HG02970 (cell line): ENCODE measurements around the gene OLFML2B.

Source experiments
- ATAC-seq: cut with Tn5 transposase; IDR thresholded peaks from one replicate; pipeline ENCODE4 v1.9.1; 2021; ENCODE audit warnings: mild to moderate bottlenecking, moderate library complexity, moderate number of reproducible peaks; ENCODE audit not compliant: unreplicated experiment, low FRiP score

Gene OLFML2B

DNA sequence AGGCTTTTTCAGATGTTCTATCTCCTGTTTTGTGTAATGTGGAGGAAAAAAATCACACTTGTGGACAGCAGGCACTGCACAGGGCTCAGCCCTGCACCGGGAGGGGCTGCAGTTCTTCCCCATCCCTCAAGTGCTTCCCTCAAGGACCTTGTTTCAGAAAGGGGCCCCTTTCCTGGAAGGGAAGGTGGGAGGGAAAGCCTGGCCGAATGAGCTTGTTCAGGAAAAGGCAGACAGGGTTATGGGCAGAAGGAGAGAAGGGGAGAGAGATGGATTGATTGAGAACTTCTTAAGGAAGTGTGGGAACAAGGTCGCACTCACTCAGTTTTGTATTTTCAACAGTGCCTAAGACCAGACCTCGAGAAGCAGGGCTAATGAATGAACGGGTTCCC, 41.2 kb downstream of the OLFML2B start:
- no peak for ATAC-seq

DNA sequence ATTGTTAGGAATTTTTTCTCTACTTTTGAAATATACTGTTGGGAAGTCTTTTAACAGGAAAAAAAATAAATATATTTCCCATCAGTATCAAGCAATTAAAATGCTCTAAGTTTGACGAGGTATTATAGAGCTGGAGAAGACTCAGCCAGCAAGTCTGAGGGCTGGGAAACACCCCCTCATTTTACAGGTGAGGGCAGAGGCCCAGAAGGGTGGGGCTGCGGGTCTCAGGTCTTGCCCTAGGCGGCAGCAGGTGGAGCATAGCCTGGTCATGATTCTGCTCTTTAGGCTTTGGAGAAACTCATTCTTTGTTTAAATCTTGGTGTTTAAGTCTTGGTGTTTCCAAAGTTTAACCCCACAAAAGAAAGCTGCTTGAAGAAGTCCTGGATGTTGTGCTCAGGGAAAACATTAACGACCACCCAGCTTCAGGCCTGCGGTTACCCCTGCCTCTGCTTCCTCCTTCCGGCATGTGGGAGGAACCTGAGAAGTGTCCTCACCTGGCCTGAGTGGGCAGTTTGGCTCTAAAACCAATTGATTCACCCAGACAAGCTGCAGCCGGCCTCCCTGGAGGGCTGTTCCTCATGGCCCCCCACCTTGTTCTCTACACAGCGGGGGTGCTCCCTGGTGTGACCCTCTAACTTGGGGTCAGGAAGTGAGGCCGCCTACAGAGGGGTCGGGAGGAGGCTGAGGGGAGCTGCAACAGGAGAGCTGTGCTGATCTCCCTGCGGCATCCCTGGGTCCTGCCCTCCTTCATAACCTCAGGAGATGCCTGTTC, 41.7 kb downstream of the OLFML2B start:
- ATAC-seq: no peak

DNA sequence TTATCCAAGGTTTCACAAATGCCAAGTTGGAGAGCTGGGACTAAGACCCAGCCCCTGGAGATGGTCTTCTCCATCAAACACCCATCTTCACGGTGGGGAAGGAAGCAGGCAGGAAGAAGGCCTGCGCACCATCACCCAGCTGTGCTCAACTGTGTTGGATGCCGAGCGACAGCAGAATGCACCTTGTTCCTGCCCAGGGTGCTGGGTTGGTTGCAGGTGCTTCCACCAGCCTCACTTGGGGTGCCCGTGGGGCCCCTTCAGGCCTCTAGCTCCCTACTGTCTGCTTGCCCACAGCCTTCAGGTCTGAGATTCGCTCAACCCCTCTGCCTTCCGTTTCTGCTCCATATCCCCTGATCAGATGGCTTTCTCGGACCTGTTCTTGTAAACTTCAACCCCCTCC, 42.5 kb downstream of the OLFML2B start:
- no peak for ATAC-seq

DNA sequence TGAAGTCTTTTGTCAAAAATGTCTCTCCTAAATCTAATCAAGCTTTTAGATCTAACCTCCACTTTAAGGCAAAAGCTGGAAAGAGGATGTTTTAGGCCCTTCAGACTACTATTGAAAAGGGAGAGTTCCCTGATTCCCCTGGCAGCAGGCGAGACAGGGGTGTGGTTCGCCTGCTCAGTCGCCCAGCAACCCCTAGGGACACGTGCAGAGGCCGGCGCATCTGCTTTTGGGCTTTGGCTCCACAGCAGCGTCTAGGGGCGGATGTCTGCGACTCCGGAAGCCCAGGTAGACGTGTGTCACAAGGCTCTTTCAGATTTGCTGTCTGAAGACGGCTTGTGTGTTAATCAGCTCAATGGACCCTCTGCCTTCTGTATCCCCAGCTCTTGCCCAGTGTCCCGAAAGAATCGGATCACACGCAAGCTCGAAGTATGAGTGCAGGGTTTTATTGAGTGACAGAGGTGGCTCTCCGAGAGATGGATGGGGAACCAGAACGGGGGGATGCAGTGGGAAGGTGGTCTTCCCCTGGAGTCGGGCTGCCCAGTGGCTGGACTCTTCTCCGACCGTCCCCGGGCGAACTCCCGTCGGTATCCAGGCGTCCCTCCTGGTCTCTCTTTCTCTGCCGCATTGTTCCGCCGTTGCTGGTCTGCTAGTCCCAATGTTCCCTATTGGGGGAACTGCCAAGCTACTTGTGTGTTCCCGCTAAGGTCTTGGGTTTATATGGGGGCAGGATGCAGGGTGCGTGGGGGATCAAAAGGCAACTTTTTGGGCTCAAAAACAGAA, 45.5 kb downstream of the OLFML2B start:
- no peak for ATAC-seq

DNA sequence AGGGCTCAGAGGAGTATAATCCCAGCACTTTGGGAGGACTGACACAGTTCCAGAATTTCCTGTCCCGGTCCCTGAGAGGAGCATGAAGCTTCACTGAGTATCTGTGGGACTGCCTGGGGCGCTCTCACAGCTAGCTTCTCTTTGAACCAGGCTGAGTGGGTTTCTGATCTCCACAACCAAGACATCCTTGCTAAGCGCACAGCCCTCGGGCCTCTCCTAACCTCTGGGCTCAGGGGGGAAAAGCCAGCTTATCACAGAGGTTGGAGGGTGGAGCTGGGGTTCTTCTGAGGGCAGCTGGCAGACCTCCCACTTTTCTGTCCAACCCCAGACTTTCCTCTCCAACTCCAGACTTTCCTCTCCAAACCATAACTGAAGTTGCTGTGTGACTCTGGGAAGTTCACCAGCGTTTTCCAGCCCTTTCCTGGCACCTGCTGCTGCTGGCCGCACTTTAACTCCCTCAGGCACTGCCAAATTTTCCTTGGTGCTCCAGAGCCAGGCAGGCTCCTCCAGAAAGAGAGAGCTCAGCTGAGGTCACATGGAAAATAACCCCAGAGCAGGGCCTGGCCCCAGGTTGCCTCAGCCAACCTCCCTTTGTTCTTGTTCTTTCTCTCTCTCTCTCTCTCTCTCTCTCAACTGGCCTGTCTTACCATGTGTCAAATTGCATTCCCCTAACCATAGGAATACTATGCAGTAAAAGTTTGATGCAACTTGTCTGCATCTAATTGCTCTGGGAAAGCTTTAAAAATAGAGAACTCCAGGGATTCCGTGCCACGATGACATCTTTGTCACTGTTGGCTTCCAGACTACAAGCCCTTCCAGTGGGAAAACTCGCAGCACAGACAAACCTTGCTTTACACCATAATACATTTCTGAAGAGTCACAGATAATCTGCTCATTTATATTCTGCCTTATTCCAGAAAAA, 49.5 kb downstream of the OLFML2B start:
- ATAC-seq: no peak

DNA sequence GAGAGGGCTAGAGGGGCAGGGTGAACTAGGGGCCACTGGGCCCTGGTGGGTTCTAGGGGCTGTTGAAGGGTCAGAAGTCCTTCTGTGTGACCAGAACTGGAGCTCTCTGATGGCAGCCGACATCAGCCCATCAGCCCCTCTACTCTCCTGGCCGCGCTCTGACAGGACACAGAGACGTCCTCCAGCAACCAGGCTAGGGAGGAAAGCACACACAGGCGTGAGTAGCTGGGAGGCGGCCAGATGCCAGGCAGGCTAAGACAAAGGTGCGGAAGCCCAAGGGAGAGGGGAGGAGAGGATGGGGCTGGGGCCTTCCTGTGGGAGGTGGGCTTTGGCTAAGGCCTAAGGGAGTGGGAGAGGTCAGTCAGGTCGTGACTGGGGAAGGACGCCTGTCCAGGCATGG, 50.8 kb downstream of the OLFML2B start:
- ATAC-seq: no peak

DNA sequence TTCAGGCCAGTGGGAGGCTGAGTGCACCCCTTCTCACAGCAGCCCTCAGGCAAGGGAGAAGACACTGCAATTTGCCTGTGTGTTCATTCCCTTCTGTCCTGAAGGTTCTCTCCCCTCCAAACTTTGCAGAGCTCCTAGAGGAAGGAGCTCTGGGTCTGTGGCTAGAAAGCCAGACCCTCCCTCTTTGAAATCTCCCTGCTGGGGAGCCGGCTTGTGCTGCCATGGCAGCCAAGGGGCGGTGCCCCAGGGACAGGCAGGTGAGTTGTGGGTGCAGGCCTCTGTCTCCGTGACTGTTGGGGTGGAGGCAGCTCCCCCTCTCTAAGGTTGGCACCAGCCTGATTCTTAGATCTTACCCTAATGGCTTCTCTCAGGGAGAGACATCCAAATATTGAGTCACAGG, 53.0 kb downstream of the OLFML2B start:
- ATAC-seq: no peak

DNA sequence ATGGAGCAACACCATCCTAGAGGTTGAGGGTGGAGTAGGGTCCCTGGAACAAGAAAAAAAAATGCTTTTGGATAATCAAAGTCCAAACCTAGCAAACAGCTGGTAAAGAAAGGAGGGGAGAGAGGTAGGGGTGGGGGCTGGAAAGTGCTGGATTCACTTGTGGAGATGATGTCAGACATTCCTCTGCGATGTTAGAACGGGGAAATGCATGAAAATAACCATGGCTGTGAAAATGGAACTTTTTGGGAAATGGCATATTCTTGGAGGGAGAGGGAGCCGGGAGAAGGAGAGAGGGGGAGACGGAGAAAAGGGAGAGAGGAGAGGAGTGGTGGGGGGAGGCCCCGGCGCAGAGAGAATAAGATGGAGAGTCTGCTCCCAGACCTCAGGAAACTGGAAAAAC, 53.6 kb downstream of the OLFML2B start:
- ATAC-seq: no peak

DNA sequence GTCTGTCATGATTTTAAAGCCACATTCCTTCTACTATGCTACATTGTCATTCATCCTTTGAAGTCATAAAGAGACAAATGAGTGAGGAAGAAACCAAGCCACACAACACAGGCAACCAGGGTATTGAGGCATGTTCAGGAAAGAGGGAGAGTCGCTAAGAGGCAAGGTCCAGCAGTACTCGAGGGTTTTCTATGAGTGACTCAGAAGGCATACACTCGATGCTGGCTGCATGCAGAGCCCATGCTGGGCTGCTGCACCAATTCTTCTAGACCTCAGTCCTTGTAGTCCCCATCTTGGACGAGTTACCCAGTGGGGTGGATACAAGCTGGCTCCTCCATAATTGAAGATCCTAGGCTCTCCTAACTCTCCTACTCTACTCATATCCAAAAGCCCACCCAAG, 57.6 kb downstream of the OLFML2B start:
- ATAC-seq: no peak

DNA sequence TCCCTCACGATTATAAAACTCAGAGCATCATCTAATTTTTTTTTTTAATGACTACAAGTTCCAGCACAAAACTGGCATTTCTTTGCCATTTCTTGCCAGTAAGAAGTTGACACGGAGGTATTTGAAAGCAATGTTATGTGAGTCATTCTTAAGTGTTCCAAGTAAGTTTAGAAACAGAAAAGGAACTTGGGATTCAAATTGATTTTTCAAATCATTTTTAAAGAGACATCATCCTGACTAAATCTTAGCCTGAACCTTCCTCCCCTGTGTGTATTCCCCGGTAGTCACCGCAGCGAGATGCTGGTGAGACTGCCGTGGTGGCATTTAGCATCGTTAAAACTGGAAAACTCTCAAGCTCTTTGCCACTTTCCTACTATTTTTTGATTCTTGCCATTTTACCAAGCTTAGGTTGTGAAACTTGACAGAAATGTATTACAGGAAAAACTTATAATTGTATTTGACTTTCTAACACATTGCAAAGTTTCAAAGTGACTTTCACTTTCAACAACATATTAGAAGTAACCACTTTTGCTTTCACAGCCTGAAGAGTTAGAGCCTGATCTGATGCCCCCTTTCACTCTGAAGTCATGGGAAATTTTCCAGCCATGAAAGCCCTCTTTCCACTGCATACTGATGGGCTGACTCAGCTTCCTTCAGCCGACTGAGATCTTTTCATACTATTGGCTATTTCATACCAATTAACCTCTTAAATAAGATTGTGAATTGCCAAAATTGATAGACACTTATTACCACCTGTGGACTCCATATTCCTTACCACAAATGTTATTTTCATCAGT, 61.4 kb downstream of the OLFML2B start:
- no peak for ATAC-seq

DNA sequence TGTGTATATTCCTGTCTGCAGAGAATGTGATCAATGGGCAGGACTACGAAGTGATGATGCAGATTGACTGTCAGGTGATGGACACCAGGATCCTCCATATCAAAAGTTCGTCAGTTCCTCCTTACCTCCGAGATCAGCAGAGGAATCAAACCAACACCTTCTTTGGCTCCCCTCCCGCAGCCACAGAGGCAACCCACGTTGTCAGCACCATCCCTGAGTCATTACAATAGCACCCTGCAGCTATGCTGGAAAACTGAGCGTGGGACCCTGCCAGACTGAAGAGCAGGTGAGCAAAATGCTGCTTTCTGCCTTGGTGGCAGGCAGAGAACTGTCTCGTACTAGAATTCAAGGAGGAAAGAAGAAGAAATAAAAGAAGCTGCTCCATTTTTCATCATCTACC, 65.2 kb downstream of the OLFML2B start:
- no peak for ATAC-seq

DNA sequence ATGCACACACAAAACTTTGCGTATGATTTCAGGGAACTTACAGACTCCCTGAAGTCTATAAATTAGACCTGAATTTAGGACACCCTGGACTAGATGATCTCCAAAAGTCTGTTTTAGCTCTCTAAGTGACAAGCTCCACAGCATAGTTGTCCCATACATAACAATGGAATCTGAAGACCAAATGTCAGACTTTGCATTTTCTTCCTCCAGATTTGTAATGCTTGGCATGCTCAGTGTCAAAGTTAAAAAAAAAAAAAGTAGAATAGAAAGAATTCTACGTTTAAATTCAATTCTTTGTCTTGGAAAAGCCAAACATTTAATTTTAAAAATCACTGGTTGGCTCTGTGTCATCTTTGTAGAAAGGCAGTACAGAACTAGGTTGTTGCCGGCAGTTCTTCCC, 66.7 kb downstream of the OLFML2B start:
- ATAC-seq: no peak

DNA sequence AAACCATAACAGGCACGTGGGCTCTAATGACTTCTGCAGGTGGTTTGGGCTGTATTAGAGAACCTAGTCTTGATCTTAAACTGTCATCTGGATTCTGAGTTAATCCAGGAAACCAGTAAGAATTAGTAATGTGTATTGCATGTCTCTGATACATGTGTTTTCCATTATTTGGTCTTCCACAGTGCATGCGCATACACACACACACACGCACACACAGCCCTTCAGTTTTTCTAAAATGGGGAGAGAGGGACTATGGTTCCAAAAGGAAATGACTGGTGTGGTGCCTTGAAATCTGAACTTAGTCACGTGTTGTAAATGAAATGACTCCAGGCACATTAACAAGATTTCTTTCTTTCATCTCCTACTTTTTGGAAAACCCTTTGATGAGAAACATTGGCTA, 67.6 kb downstream of the OLFML2B start:
- ATAC-seq: no peak

DNA sequence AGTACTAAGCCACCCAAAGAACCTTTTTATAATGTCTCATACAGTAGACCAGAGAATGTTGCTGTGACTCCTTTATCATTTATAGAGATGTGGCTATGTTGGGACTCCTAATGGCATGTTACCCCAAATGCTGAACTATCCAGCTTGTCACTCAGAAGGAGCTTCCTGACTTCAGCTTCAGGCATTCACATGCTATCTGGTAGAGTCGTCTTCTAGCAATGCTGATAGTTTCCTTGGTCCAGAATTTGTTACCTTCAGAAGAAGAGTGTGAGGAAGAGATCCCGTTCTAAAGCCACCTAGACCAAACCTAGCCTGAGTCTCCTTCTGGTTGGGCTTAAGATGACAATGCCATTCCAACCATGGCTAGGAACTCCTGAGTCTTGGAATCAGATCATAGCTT, 68.1 kb downstream of the OLFML2B start:
- no peak for ATAC-seq

DNA sequence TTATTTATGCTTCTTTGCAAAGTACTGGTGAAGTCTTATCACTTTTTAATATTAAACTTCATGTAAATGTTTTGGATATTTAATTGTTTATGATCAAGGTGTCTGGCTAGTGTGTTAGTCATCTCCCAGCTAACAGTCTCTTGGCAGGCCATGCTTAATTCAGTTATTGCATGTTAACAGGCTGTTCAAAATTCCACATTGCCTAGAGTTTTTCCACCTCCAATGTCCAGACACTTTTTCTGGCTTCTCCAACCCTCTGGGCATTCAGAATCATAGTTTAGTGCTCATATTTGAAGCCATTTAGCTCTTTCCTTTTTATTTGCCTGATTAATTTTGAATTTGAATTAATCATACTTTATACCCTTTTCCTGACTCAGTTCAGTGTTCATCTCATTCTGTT, 69.2 kb downstream of the OLFML2B start:
- ATAC-seq: no peak

DNA sequence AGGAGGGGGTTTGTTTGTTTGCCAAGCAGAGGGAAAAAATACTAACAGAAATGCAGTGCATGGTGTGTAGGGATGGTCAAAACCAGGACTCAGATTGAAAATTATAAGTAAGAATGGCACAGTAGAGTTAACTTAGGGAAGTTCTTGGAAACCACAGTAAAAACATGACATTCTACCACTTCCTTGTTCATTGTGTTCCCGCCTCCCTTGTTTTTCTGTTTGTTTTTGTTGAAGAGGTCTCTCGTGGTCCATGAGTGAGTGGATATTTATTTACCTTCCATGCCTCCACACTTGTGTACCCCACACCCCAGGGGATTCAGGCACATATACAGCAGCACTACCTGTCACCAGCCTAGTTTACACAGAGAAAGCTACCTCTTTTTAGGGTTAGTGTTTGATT, 69.6 kb downstream of the OLFML2B start:
- ATAC-seq: no peak

DNA sequence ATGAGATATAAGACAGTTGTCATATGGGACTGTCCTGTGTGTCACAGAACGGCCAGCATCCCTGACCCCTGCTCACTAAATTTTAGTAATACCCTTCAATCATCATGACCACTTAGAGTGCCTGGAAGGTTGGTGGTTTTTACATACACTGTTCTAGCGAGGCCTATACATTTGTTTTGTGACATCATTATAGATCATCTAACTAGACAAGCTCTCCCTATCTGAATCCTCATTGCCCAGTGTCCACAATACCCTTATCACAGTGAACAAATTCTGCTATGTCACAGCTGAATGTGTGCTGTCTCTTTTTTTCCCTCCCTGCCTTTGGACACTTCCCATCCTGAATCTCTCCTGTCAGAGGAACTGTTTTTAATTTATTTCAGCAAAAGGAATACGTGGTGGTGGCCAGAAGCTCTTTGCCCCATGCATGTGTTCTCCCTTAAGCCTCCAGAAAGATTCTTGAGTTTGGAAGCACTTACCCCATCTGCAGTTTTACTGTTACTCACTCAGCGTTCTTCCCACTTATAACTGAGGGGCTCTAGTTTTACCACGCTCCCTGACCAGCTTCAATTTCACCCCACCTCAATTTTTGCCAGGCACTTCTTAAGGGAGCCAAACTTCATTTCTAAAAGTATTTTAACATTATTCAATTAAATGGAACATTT, 70.3 kb downstream of the OLFML2B start:
- no peak for ATAC-seq

DNA sequence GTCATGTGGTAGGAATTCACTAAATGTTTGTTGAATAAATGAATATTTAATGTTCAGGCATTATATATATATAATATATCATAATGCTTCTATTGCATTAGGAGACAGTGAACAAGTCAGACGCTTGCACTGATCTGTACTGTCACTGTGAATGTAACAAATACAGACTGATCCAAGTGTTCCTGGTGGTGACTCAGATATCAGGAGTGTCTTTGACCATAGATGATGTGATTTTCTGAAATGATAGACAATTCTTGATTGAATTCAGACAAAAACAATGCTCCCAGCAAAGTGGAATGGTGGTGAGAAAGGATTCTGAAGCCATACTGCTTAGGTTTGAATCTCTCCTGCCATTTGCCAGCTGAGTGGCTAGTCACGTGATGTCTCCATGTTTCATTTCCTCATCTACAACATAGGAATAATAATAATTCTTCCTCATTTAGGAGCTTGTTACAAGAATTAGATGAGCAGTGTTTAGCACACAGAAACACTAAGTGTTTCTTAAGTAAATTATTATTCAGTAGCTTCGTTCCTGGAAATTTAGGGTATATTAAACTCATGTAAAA, 71.0 kb downstream of the OLFML2B start:
- no peak for ATAC-seq

DNA sequence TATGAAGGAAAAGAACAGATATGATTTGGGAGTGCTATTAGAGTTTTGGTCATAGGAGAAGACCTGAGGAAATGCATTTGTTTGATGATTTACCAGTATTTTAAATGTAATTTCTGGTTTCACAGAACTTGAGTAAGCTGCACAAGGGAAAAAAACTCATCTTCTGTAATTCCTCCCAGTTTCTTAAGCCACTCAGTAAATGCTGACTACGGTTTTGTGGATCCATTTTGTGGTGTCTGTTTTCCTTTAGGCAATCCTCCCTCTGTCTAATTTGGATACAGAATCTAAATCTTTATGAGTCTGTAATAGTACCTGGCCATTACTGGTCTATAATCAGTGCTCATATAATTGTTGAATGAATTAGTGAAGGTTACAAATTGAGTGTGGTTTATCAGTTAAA, 72.0 kb downstream of the OLFML2B start:
- no peak for ATAC-seq
